ENCODE data around the gene PMCH. TPM values are rescaled to one million over a fixed set of nuclear protein-coding genes. Genes with fewer than 3 reads are reported as not detected.

PMCH gene
- total and polyA plus RNA-seq, 2 of the 13 experiments (the other 11 are each of a cell fraction or from before 2014, with no cell fraction given), result not detected

- TF ChIP-seq RERE (CRISPR knock-in tag; IDR thresholded peaks at IDR 0.05; ENCODE audit: low read depth) (no peak), E2F5 (CRISPR knock-in tag; conservative IDR thresholded peaks at IDR 0.05) (no peak), ZNF660 (CRISPR knock-in tag; IDR thresholded peaks at IDR 0.05; ENCODE audit: borderline replicate concordance, low read depth) (no peak), ZKSCAN1 (IDR thresholded peaks at IDR 0.05; ENCODE audit: low read length) (no peak), ARNTL (CRISPR knock-in tag; IDR thresholded peaks at IDR 0.05) (no peak), REST (IDR thresholded peaks at IDR 0.05; ENCODE audit: borderline replicate concordance in 1 of 2, low read depth in 1 of 2, low read length in 2 of 2) (no peak), ZZZ3 (CRISPR knock-in tag; IDR thresholded peaks at IDR 0.05; ENCODE audit: borderline replicate concordance) (no peak), ZNF740 (CRISPR knock-in tag; IDR thresholded peaks at IDR 0.05) (no peak), ZBTB7B (CRISPR knock-in tag; IDR thresholded peaks at IDR 0.05) (no peak)
Measured at GRCh38 chr12:102204025-102204424, 6.4 kb upstream of the PMCH start (continued).
